D721Med (cell line): Measurements from ENCODE around the gene ZMIZ1.

ENCODE experiments used
- DNase-seq: peaks from one replicate; pipeline ENCODE4 v3.0.0; 2011; ENCODE audit warnings: low spot score; ENCODE audit not compliant: insufficient read length
- FAIRE-seq: peaks from 2 replicates; lab custom pipeline; 2011; peaks lifted over from hg19 to GRCh38; lab: Jason Lieb, UNC
- CTCF ChIP-seq: IDR thresholded peaks from 2 replicates; pipeline ENCODE4 v1.5.1; 2012; ENCODE audit warnings: mild to moderate bottlenecking, control low read depth; ENCODE audit not compliant: insufficient read depth; ENCODE audit errors: missing control alignments

Gene ZMIZ1

GRCh38 chr10:79347894-79348639 lies 279.3 kb downstream of the ZMIZ1 start:
- DNase-seq (no peak), FAIRE-seq (no peak)
- no peak for TF ChIP-seq CTCF

GRCh38 chr10:79348640-79348988 lies 279.8 kb downstream of the ZMIZ1 start:
- DNase-seq, result no peak
- no peak for TF ChIP-seq CTCF
- FAIRE-seq, result no peak

- no peak for TF ChIP-seq CTCF
- no peak for DNase-seq
- no peak for FAIRE-seq
Observed at GRCh38 chr10:79349072-79349491, 280.3 kb downstream of the ZMIZ1 start.

GRCh38 chr10:79349766-79350406 lies 281.1 kb downstream of the ZMIZ1 start:
- FAIRE-seq (no peak), DNase-seq (no peak)
- no peak for TF ChIP-seq CTCF

- no peak for FAIRE-seq
- no peak for TF ChIP-seq CTCF
- no peak for DNase-seq
Observed at GRCh38 chr10:79350407-79351154, 281.8 kb downstream of the ZMIZ1 start.

- no peak for DNase-seq
- FAIRE-seq, result no peak
- no peak for TF ChIP-seq CTCF
Observed at GRCh38 chr10:79351332-79351731, 282.6 kb downstream of the ZMIZ1 start.
